Fibroblast of skin of left quadriceps (primary cell): ENCODE measurements around the gene B3GNT5.
A peak's percentile ranks its signal among the peaks of the same experiment; 100 is the strongest.

ENCODE experiments used
- DNase-seq, 2 experiments: peaks; one replicate each; pipeline ENCODE4 v3.0.0-alpha.2; 2013; ENCODE audit warnings: low read depth in 2 of 2

The B3GNT5 gene

DNA sequence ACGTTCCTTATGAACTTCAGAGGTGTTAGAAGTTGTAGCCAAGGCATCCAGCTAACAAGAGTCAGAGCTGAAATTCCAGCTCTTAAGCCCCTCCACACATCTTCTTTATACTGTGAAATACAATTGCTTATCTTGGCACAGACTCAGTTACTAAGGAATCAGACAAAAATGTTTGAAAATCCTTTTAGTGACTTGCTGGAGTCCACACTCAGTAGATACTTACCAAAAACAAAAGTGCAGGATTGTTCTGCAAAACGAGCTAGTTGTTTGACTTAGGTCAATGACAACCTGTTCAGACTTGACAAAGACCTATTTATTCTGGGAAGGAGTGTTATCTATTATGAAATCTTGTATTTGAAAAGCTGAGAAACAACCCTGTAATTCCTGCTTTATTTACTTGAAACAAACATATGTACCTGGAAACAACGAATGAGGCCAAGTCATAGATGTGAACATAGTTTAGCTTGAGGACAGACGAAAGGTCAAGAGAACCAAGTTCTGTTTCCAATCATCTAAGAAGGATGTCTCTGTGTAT lies 38.5 kb downstream of the B3GNT5 start:
- peak; percentile 56 to 67 for DNase-seq

DNA sequence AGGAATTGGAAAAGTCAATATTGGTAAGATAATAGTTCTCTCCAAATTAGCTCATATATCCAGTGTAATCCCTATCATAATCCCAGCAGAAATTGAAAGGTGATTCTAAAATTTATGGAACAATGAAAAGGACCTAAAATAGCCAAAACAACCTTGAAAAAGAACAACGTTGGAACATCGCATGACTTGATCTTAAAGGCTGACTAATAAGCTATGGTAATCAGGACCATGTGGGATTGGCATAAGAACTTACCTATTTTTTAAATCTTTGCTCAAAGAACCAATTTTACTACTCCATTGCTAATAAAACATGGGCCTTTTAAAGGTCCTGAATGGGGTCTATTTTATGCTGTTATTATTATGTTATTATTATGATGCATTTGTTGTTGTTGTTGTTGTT lies 40.9 kb downstream of the B3GNT5 start:
- DNase-seq = no peak

- peak; percentile 64 to 66 for DNase-seq
Observed at GRCh38 chr3:183295211-183295610, 42.2 kb downstream of the B3GNT5 start.

DNA sequence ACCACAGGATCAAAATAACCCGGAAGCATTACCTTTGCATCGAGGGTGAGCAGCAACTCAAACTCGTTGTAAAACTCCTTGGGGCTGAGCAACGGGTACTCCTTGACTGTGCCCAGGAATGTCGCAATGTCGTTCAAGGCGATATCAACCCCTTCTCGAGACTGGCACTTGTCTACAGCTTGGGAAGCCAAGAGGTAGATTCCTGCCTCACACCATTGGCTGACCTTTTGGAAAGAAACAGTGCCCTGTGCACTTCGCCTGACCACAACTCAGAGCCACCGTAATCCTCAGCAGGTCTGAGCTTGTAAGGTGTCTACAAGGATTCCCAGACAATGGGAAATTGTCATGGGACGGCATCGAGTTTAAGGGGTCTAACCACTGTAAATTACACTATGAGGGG lies 43.9 kb downstream of the B3GNT5 start:
- DNase-seq = no peak

DNA sequence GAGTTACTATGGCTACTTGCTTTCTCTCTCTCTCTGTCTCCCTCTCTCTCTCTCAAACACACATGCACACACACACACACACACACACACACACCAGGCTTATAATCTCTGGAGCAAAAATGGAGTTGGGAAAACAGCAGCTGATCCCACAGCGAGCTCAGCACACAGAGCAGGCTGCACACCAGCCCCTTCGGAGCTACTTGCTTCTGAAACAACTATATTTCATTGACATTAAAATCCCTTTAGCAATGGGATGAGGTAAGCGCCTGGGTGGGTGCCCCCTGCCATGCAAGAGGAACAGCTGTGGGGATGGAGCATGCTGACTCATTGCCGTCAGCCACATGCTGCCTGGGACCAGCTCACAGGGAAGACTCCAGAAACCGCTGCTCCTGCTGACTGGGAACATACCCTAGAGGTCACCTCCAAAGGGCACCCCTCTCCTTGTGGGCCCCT lies 45.7 kb downstream of the B3GNT5 start:
- DNase-seq = peak; percentile 76 to 80

GRCh38 chr3:183299976-183300375 lies 46.9 kb downstream of the B3GNT5 start:
- no peak for DNase-seq

DNA sequence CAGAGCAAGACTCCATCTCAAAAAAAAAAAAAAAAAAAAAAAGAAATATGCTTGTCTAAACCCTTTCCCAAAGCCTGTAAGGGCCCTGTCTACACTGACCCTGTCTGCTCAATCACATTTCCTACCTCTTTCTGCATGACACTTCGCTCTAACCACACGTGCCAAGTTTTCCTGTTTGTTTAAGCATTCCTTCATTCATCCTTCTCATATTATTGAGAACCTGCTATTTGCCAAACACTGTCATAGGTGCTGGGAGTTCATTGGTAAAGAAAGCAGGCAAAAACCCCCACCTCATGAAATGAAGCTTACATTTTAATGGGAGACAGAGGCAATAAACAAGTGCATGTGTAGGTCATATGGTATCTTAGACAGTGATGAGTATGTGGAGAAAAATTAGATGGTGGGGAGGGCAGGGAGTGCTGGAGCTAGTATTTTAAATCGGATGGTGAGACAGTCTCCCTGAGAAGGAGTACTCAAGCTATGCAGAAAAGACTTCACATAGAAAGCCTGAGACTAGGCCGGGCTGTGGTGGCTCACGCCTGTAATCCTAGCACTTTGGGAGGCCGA lies 48.0 kb downstream of the B3GNT5 start:
- DNase-seq = no peak

GRCh38 chr3:183301937-183302580 lies 49.0 kb downstream of the B3GNT5 start:
- DNase-seq = no peak

GRCh38 chr3:183303690-183304089 lies 50.6 kb downstream of the B3GNT5 start:
- DNase-seq = no peak

DNA sequence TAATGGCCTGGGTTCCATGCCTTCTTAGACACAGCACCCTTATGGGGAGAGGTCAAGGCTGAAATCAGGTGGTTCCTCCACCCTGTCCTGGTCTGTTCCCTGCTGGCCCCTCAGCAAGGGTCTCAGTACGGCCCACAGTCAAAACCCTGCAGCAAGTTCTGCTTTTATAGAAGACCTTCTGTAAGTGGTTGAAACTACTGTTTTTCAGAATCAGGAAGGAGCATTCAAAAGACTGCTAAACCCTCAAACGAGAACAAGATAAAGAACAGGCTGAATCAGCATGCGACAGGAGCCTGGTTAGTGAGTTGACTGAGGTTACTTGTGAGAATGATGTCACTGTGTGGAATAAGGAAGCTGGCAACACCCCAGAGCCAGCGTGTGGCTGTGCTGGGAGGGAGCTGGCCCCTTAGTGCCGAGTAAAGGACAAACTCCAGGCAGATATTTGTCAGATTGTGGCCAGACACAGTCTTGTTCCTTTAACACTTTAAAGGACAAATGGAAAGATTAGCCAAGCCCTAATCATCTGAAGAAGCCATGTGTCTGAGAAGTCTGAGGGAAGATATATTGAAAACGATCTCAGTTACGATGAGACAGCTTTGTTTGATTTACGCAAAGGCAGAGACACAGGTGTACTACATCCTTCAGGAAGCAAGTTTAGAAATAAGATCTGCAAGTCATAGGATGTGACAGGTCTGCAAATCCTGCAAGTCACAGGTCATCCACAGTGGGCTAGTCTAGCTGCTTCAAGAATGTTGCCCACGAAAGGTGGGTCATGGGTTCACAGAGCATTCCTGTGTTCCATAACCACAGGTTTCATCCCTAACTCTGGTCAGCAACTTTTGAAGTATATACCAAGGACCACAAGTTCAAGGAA lies 54.0 kb downstream of the B3GNT5 start:
- no peak for DNase-seq

DNA sequence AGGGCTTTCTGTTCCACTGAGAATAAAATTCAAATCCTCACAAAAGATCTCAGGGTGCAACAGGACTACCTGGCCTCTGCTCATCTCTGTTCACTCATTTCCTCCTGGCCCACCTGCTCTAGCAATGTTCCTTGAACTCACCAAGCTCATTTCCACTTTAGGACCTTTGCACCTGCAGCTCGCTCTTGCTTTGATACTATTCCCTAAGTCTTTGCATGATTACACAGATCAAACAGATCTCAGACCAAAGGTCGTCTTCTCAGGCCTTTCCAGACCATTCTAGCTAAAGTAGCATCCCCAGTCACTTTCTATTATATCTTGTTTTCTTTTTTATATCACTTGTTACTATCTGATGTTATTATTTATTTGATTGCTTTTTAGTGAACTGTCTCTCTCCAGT lies 54.7 kb downstream of the B3GNT5 start:
- DNase-seq = no peak

GRCh38 chr3:183308751-183309150 lies 55.7 kb downstream of the B3GNT5 start:
- DNase-seq = no peak

GRCh38 chr3:183309276-183309675 lies 56.2 kb downstream of the B3GNT5 start:
- DNase-seq = no peak

GRCh38 chr3:183310936-183311335 lies 57.9 kb downstream of the B3GNT5 start:
- no peak for DNase-seq

DNA sequence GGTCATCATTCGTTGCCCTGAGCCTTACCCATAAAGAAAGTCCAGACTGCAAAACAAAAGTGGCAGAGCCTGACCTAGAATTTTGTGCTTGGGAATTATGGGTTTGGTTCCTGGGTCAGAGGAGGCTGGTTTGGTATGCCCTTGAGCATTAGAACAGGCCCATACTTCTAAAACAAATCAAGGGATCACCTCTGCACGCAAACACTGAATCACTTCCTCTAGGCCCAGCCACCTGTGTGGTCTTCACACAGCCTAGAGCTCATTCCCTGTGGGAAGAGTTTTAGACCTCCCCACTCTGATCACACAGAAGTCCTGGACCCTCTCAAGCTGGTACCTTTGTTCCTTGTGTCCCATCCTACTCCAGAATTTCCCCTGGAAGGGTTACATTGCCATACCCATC lies 59.4 kb downstream of the B3GNT5 start:
- DNase-seq = no peak

DNA sequence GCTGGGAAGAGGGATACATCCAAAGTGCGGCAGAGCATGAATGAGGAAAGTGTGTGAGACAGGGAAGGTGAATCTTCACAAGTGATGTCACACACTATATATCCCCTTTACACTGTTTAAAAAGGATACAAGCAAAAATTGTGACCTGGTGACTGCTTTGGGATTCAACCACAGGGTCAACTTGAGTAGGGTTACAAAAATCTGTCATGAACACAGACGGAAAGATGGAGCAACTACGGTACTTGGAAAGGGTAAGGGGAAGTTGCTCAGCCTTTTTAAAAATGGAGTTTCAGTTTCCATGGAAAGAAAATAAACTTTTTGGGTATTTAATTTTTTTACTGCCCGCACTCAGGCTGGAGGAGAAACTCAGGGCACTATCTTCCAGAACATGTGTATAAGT lies 60.3 kb downstream of the B3GNT5 start:
- no peak for DNase-seq

DNA sequence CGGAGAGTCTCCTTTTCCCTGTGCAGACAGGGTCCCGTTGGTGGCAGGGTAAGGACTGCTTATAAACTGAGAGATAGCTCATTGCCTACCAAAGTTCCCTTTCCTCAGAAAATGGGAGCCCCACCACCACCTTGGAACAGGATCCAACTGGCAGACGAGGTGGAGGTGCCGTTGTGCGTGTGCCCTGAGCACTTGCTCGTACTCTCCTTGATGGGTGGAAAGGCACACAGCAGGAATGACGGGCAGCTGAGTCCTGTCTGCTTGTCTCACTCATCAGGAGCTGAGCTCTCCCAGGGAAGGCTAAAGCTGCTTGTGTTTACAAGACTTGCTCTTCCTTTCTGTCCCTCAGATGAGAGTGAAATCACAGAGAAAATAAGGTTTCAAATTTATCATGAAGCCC lies 60.7 kb downstream of the B3GNT5 start:
- DNase-seq = no peak

- DNase-seq = no peak
Observed at GRCh38 chr3:183315739-183316138, 62.7 kb downstream of the B3GNT5 start.

DNA sequence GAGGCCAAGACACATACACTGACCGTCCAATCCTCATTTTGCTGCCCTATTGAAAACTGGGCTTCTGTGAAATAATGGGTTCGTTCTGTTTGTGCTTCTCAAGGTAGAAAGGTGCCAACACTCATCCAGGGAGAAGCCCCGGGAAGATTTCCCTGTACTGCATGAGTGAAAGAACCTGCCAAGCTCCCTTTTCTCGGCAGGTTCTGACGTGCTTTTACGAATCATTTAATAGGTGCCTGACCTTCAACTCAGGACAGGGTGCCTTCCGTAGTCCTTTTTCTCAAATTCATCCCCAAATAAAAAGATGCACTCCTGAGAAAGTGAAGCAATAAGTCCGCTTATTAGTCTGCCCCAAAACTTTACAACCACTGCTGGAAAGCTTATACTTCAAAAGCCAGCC lies 64.2 kb downstream of the B3GNT5 start:
- DNase-seq = no peak

- no peak for DNase-seq
Observed at GRCh38 chr3:183317886-183318865, 65.1 kb downstream of the B3GNT5 start.

- no peak for DNase-seq
Observed at GRCh38 chr3:183318877-183319276, 65.8 kb downstream of the B3GNT5 start.
